Measurements from ENCODE around the gene PTGDR. TPM values are rescaled to one million over a fixed set of nuclear protein-coding genes. Genes with fewer than 3 reads are reported as not detected.

The PTGDR gene
- total and polyA plus RNA-seq, 9 of the 15 experiments (the other 6 are each of a cell fraction or from before 2014, with no cell fraction given) = not detected

DNA sequence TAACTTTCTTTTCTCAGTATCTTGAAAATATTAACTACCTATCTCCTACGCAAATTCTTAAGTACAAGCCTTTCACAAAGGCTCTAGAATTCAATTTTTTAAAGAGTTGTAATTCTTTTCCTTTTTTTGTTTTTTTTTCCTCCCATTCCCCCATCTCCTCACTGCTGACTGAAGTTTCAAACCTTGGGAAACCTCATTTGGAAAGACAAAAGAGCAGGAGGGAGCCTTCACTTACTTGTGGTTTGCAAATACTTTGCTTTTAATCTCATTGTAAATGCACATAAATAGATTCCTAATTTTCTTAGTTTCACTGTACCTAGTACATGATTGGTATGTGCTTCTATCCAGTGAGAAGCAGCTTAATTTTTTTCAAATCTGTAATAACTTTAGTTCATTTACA is 15.8 kb upstream of the PTGDR start:
- DNase-seq (ENCODE audit: extremely low read depth in 1 of 4, low spot score in 3 of 4) (no peak), FAIRE-seq (no peak), ATAC-seq (no peak)
- intact Hi-C loops (cut with micrococcal nuclease) (no loop called here), in situ Hi-C loops (cut with MboI) (no loop called here)
- Histone ChIP-seq H3K27ac (ENCODE audit: extremely low read depth, low read depth, low read length) (no peak overlapping the region), H3K4me1 (replicated peaks in 1 of 2; ENCODE audit: control insufficient read depth in 2 of 2, insufficient read depth in 2 of 2, low read length in 2 of 2) (no peaks in the 10 kb centered on the region), H3K27me3 (ENCODE audit: control insufficient read depth in 2 of 2, insufficient read depth in 2 of 2, low read length in 2 of 2) (no peaks in the 10 kb centered on the region), H4K20me1 (replicated peaks; ENCODE audit: control insufficient read depth, insufficient read depth, low read length) (no peaks in the 10 kb centered on the region), H3K36me3 (ENCODE audit: control insufficient read depth, insufficient read depth, low read length) (no peaks in the 10 kb centered on the region), H3K79me2 (ENCODE audit: control insufficient read depth, insufficient read depth, low read length) (no peaks in the 10 kb centered on the region), H3K4me2 (ENCODE audit: insufficient read depth, low read length) (no peak overlapping the region), H2AFZ (ENCODE audit: low read depth, low read length) (no peak overlapping the region), H3K9ac (ENCODE audit: insufficient read depth in 1 of 2, low read depth in 2 of 2, low read length in 2 of 2) (no peak overlapping the region), H3K4me3 (no peak overlapping the region), H3K9me3 (replicated peaks; ENCODE audit: control insufficient read depth, insufficient read depth, low read depth, low read length) (no peaks in the 10 kb centered on the region), H3K9me1 (ENCODE audit: control insufficient read depth, insufficient read depth, low read length) (no peaks in the 10 kb centered on the region)
- ChIA-PET POLR2A (no interaction called here), CTCF (ENCODE audit: low intra/inter-chr PET ratio) (no interaction called here)
- TF ChIP-seq, protein P1, sequence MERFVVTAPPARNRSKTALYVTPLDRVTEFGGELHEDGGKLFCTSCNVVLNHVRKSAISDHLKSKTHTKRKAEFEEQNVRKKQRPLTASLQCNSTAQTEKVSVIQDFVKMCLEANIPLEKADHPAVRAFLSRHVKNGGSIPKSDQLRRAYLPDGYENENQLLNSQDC (CRISPR knock-in tag; IDR thresholded peaks at IDR 0.05) = no peak
- TF ChIP-seq TSC22D4 (tag; IDR thresholded peaks at IDR 0.05) = no peak
- TF ChIP-seq RBBP5 (IDR thresholded peaks at IDR 0.05; ENCODE audit: borderline replicate concordance, insufficient read depth, low read length, poor library complexity, severe bottlenecking) = no peak
- no peak for TF ChIP-seq KDM2B (CRISPR knock-in tag; IDR thresholded peaks at IDR 0.05)
- TF ChIP-seq, protein P2, sequence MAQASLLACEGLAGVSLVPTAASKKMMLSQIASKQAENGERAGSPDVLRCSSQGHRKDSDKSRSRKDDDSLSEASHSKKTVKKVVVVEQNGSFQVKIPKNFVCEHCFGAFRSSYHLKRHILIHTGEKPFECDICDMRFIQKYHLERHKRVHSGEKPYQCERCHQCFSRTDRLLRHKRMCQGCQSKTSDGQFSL (CRISPR knock-in tag; IDR thresholded peaks at IDR 0.05) = no peak
- TF ChIP-seq, protein P2 (tag; IDR thresholded peaks at IDR 0.05) = no peak
- TF ChIP-seq, protein P3, sequence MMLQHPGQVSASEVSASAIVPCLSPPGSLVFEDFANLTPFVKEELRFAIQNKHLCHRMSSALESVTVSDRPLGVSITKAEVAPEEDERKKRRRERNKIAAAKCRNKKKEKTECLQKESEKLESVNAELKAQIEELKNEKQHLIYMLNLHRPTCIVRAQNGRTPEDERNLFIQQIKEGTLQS (IDR thresholded peaks at IDR 0.05) = no peak
- TF ChIP-seq, protein P3 (CRISPR knock-in tag; conservative IDR thresholded peaks at IDR 0.05) = no peak
- no TSS peak for BruUV-seq (replicated peaks)
- 0% methylated on average over 1 of the region's 1 CpG for WGBS (ENCODE audit: insufficient coverage, low coverage, missing lambda C conversion rate)
